Right hindlimb (tissue), 1 donor: Measurements from ENCODE around the gene F2.

ENCODE experiments used
- DNase-seq: peaks from one replicate; pipeline ENCODE4 v3.0.0-alpha.2; 2018

The F2 gene

GRCh38 chr11:46718155-46719019 is 626 bp upstream of the F2 start:
- no peak for DNase-seq

- no peak for DNase-seq
These were observed 668 bp downstream of the F2 start for GRCh38 chr11:46719543-46720218.

GRCh38 chr11:46721286-46721685 is 2.3 kb downstream of the F2 start:
- no peak for DNase-seq

GRCh38 chr11:46722566-46723358 is 3.7 kb downstream of the F2 start:
- DNase-seq: no peak

- DNase-seq: no peak
These were observed 4.3 kb downstream of the F2 start for GRCh38 chr11:46723359-46723680.

GRCh38 chr11:46724088-46724487 is 5.1 kb downstream of the F2 start:
- no peak for DNase-seq

- no peak for DNase-seq
These were observed 6.6 kb downstream of the F2 start for GRCh38 chr11:46725338-46726205.

- no peak for DNase-seq
These were observed 7.3 kb downstream of the F2 start for GRCh38 chr11:46726206-46726862.

GRCh38 chr11:46727952-46728658 is 9.1 kb downstream of the F2 start:
- DNase-seq: no peak

- no peak for DNase-seq
These were observed 9.6 kb downstream of the F2 start for GRCh38 chr11:46728659-46729040.

GRCh38 chr11:46729110-46730027 is 10.4 kb downstream of the F2 start:
- DNase-seq: no peak

GRCh38 chr11:46731545-46731944 is 12.5 kb downstream of the F2 start:
- no peak for DNase-seq

- DNase-seq: no peak
These were observed 14.2 kb downstream of the F2 start for GRCh38 chr11:46733234-46733633.

GRCh38 chr11:46736146-46736545 is 17.1 kb downstream of the F2 start:
- DNase-seq: no peak

GRCh38 chr11:46736615-46737014 is 17.6 kb downstream of the F2 start:
- DNase-seq: no peak

GRCh38 chr11:46737699-46738098 is 18.7 kb downstream of the F2 start:
- no peak for DNase-seq

GRCh38 chr11:46738887-46739286 is 19.9 kb downstream of the F2 start:
- DNase-seq: no peak

GRCh38 chr11:46741600-46742484 is 22.8 kb downstream of the F2 start:
- DNase-seq: no peak

GRCh38 chr11:46743043-46743442 is 24.0 kb downstream of the F2 start:
- no peak for DNase-seq
